Cardiac fibroblast (primary cell): Measurements from ENCODE around the gene GMCL2.

ENCODE experiments used
- DNase-seq, 2 donors: peaks; one replicate each; pipeline versions ENCODE4 v3.0.0 to v3.0.0-alpha.2; 2010; ENCODE audit warnings: low read depth in 2 of 2
- H3K4me3 ChIP-seq, 2 donors: replicated peaks in 1 of 2; 1 replicate in 1 of 2; 2 replicates in 1 of 2; pipeline ENCODE4 v1.5.1; 2011; ENCODE audit warnings: low read depth in 2 of 2, low read length in 2 of 2, mild to moderate bottlenecking in 2 of 2, moderate library complexity in 1 of 2
- TF ChIP-seq, protein P1 (sequence below): IDR thresholded peaks from one replicate; pipeline ENCODE4 v1.5.1; 2011; ENCODE audit warnings: low read depth, mild to moderate bottlenecking, low read length, inconsistent platforms

The GMCL2 gene

GRCh38 chr5:178182158-178182876 is 4.9 kb downstream of the GMCL2 start:
- no peak overlapping the region for H3K4me3 ChIP-seq
- TF ChIP-seq, protein P1, sequence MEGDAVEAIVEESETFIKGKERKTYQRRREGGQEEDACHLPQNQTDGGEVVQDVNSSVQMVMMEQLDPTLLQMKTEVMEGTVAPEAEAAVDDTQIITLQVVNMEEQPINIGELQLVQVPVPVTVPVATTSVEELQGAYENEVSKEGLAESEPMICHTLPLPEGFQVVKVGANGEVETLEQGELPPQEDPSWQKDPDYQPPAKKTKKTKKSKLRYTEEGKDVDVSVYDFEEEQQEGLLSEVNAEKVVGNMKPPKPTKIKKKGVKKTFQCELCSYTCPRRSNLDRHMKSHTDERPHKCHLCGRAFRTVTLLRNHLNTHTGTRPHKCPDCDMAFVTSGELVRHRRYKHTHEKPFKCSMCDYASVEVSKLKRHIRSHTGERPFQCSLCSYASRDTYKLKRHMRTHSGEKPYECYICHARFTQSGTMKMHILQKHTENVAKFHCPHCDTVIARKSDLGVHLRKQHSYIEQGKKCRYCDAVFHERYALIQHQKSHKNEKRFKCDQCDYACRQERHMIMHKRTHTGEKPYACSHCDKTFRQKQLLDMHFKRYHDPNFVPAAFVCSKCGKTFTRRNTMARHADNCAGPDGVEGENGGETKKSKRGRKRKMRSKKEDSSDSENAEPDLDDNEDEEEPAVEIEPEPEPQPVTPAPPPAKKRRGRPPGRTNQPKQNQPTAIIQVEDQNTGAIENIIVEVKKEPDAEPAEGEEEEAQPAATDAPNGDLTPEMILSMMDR, result no peak
- no peak for DNase-seq

GRCh38 chr5:178180141-178180863 is 6.9 kb downstream of the GMCL2 start:
- no peak overlapping the region for H3K4me3 ChIP-seq
- TF ChIP-seq, protein P1, result no peak
- no peak for DNase-seq

DNA sequence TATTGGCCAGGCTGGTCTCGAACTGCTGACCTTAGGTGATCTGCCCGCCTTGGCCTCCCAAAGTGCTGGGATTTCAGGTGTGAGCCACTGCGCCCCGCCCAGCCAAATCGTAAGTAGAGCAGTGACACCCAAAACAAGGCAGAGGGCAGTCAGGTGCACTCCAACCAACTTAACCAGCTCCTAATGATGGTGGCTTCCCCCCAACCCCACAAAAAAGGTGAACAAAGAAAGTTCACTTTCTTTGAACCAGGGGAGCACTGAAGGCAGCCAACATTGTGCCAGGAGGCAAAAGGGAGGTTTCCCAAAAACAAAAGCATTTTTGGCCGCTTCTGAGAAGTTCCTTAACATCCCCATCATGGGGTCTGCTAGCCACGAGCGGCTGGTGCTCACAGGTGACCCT is 9.6 kb downstream of the GMCL2 start:
- DNase-seq, result no peak
- TF ChIP-seq, protein P1, result no peak
- no peak overlapping the region for H3K4me3 ChIP-seq

GRCh38 chr5:178176791-178177190 is 10.4 kb downstream of the GMCL2 start:
- H3K4me3 ChIP-seq, result no peak overlapping the region
- no peak for DNase-seq
- TF ChIP-seq, protein P1, result no peak

GRCh38 chr5:178174456-178174855 is 12.7 kb downstream of the GMCL2 start:
- no peak overlapping the region for H3K4me3 ChIP-seq
- TF ChIP-seq, protein P1, result no peak
- DNase-seq, result no peak

DNA sequence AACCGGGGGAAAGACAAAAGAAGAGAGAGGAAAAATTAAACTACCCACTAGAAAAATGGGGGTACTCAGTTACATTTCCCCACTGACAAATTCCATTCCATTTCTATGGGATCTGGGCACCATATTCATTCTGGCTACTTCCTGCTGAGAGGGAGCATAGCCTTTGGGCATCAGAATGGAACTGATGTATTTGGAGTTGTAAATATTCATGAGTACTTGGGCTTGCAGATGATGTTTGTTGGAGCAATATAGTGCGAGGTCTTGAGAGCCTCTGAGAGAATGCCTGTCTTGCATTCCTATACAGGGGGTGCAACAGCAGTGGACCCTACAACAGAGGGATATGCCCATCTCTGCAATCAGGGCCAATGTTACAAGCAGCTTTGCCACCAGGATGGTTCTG is 16.7 kb downstream of the GMCL2 start:
- TF ChIP-seq, protein P1, result no peak

More for the DNA sequence above, 16.7 kb downstream of the GMCL2 start:
- no peak for DNase-seq
- no peak overlapping the region for H3K4me3 ChIP-seq
